Thymus (tissue), 11 donors: ENCODE results near the gene VSTM2B. TPM values are rescaled to one million over a fixed set of nuclear protein-coding genes. Genes with fewer than 3 reads are reported as not detected.
"Not testable (repeated sequence)": the region's sequence is repeated elsewhere in the genome, so short reads cannot be mapped to it uniquely, and the experiment has no call there.

Experiments used
- DNase-seq, 9 donors: peaks; one replicate each; pipeline ENCODE4 v3.0.0-alpha.2; 2013; ENCODE audit warnings: low spot score in 9 of 9, low read depth in 6 of 9, missing footprints in 1 of 9
- H3K27ac ChIP-seq, 2 donors: one replicate each; pipeline ENCODE4 v1.5.1; 2013; ENCODE audit warnings: control low read depth in 1 of 2, low read depth in 1 of 2, low read length in 1 of 2, mild to moderate bottlenecking in 1 of 2, moderate library complexity in 1 of 2
- H3K27me3 ChIP-seq, 2 donors: one replicate each; pipeline ENCODE4 v1.5.1; 2013; ENCODE audit warnings: low read length in 1 of 2; ENCODE audit not compliant: control insufficient read depth in 2 of 2, insufficient read depth in 1 of 2
- H3K36me3 ChIP-seq, 2 donors: one replicate each; pipeline ENCODE4 v1.5.1; 2013; ENCODE audit warnings: low read length in 1 of 2, mild to moderate bottlenecking in 1 of 2, moderate library complexity in 1 of 2; ENCODE audit not compliant: control insufficient read depth in 2 of 2, insufficient read depth in 2 of 2
- H3K4me1 ChIP-seq, 2 donors: one replicate each; pipeline ENCODE4 v1.5.1; 2013; ENCODE audit warnings: low read length in 2 of 2; ENCODE audit not compliant: control insufficient read depth in 2 of 2, insufficient read depth in 2 of 2
- H3K4me3 ChIP-seq, 2 donors: one replicate each; pipeline ENCODE4 v1.5.1; 2013; ENCODE audit warnings: low read length in 2 of 2, control low read depth in 1 of 2, mild to moderate bottlenecking in 1 of 2
- H3K9me3 ChIP-seq, 2 donors: one replicate each; pipeline ENCODE4 v1.5.1; 2013; ENCODE audit warnings: low read length in 1 of 2, mild to moderate bottlenecking in 1 of 2; ENCODE audit not compliant: control insufficient read depth in 2 of 2, insufficient read depth in 1 of 2
- WGBS: extraction: QIAGEN DNeasy Blood & Tissue Kit; methylation state at CpG from one replicate; pipeline ENCODE4 v1.1.7; 2013; 5-methylcytosine and 5-hydroxymethylcytosine counted together
- polyA plus RNA-seq: library from polyadenylated mRNA; stranded (reverse); fragments of 200-250 nt; gene quantifications from one replicate; pipeline ENCODE4 v1.2.3, GENCODE V29; 2013
- total RNA-seq: library from RNA; stranded (reverse); fragments of 120-200 nt; gene quantifications from one replicate; pipeline ENCODE4 v1.2.4, GENCODE V29; 2013
- donor health status: healthy.

The VSTM2B gene
- total and polyA plus RNA-seq, 2 donors = 0.16 TPM; not detected in 1

GRCh38 chr19:29554149-29554548 lies 28.4 kb downstream of the VSTM2B start:
- no peaks in the 10 kb centered on the region for H3K9me3 ChIP-seq
- 98% methylated on average over 1 of the region's 1 CpG for WGBS
- no peak overlapping the region for H3K27ac ChIP-seq
- no peaks in the 10 kb centered on the region for H3K36me3 ChIP-seq
- DNase-seq = no peak
- H3K4me1 ChIP-seq = no peaks in the 10 kb centered on the region
- no peaks in the 10 kb centered on the region for H3K27me3 ChIP-seq
- no peak overlapping the region for H3K4me3 ChIP-seq

DNA sequence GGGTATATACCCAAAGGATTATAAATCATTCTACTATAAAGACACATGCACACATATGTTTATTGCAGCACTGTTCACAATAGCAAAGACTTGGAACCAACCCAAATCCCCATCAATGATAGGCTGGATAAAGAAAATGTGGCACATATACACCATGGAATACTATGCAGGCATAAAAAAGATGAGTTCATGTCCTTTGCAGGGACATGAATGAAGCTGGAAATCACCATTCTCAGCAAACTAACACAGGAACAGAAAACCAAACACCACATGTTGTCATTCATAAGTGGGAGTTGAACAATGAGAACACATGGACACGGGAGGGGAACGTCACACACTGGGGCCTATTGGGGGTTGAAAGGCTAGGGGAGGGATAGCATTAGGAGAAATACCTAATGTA lies 33.3 kb downstream of the VSTM2B start:
- not testable (repeated sequence) for DNase-seq, H3K27ac ChIP-seq, H3K4me1 ChIP-seq, H3K36me3 ChIP-seq, H3K27me3 ChIP-seq, H3K9me3 ChIP-seq, H3K4me3 ChIP-seq
- 85% methylated on average over 2 of the region's 2 CpGs for WGBS

GRCh38 chr19:29559743-29560142 lies 33.9 kb downstream of the VSTM2B start:
- DNase-seq = no peak
- peaks cover 0 to 2% of the 10 kb centered on the region in 2 donors for H3K27me3 ChIP-seq
- no peaks in the 10 kb centered on the region for H3K4me1 ChIP-seq
- no peaks in the 10 kb centered on the region for H3K36me3 ChIP-seq
- H3K4me3 ChIP-seq = no peak overlapping the region
- H3K9me3 ChIP-seq = no peaks in the 10 kb centered on the region
- 96% methylated on average over 4 of the region's 4 CpGs for WGBS
- H3K27ac ChIP-seq = no peak overlapping the region

DNA sequence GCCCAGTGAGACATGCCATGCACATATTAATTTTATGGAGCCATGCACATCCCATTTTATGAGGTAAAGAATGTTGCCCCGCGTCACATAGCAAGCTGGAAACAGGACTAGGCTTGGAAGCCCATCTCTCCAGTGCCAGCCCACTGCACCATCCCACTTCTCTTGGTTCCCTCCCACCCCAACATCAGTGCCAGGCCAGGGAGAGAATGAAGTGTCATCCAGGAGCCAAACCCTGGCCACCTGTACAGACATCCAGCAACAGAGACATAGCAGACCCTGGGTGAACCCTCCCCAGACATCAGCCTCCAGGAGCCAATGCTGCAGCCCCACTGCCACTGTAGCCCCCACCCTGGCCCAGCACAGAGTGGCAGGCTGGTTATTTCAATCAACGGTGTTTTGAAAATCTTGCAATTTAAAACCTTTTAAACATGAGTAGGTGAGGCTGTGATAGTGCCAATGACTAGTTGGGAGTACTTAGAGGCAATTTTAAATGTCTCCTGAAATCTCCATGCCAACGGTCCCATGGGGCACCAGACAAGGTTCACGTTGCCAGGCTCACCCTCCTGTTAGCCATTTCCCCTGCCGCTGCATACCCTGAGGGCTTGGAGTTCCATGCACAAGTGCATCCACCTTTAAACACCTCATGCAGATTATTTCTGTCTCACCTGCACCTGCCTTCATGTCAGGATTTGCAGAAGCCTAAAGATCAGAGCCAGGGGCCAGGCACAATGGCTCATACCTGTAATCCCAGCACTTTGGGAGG lies 34.7 kb downstream of the VSTM2B start:
- H3K4me3 ChIP-seq = no peak overlapping the region
- DNase-seq = no peak
- H3K36me3 ChIP-seq = no peaks in the 10 kb centered on the region
- H3K9me3 ChIP-seq = no peaks in the 10 kb centered on the region
- H3K27me3 ChIP-seq = peaks cover 0 to 4% of the 10 kb centered on the region in 2 donors
- 88% methylated on average over 6 of the region's 6 CpGs for WGBS
- H3K4me1 ChIP-seq = no peaks in the 10 kb centered on the region
- H3K27ac ChIP-seq = no peak overlapping the region

GRCh38 chr19:29561601-29562000 lies 35.8 kb downstream of the VSTM2B start:
- no peak overlapping the region for H3K27ac ChIP-seq
- no peaks in the 10 kb centered on the region for H3K4me1 ChIP-seq
- H3K36me3 ChIP-seq = no peaks in the 10 kb centered on the region
- H3K9me3 ChIP-seq = no peaks in the 10 kb centered on the region
- no peak for DNase-seq
- H3K4me3 ChIP-seq = no peak overlapping the region
- peaks cover 0 to 4% of the 10 kb centered on the region in 2 donors for H3K27me3 ChIP-seq
- 83% methylated on average over 9 of the region's 9 CpGs for WGBS

DNA sequence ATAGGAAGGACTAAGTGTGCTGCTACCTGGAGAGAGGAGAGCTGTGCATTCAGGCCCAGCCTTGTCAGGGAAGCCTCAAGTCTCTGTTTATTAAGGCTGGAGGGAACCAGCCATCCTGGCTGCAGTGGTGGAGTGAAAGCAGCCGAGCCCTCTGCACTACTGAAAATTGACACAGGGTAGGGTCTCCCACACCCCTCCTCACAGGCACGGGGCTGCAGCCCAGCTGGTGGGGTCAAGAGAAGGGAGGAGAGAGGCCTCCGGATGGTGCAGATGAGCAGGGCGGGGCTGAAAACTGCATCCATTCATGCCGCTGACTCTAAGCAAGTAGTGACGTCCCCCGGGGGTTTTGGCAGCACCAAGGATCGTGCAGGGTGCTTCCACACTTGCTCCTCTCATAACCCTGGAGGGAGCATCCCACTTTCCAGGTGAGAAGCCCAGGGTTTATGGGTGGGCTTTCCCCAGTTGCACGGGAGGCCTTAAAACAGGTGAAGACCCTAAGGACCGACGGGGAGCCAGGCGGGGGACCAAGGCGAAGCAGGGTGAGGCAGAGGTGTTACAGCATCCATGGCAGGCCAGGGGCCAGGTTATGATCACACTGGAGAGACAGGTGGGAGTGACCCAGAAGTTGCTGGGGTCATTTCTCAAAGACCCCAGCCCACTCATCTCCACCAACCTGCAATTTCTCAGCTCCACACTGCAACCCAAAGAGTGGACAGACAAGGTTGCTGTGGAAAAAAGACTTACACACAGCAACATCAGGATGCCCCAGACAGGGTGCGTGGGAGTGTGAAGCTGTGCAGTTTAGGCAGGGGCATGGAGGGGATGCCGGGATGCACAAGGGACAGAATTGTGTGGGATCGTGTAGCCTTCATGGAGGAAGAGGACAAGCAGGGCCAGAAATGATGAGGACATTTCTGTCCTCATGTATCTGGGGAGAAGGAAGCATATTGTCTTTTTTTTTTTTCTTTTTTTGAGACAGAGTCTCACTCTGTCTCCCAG lies 36.8 kb downstream of the VSTM2B start:
- Histone ChIP-seq H3K27ac (no peak overlapping the region), H3K36me3 (no peaks in the 10 kb centered on the region), H3K27me3 (peaks cover 0 to 4% of the 10 kb centered on the region in 2 donors), H3K4me3 (no peak overlapping the region), H3K4me1 (no peaks in the 10 kb centered on the region), H3K9me3 (no peaks in the 10 kb centered on the region)
- no peak for DNase-seq
- WGBS = 66% methylated on average over 16 of the region's 16 CpGs

- no peaks in the 10 kb centered on the region for H3K4me1 ChIP-seq
- H3K4me3 ChIP-seq = no peak overlapping the region
- H3K9me3 ChIP-seq = no peaks in the 10 kb centered on the region
- no peak for DNase-seq
- peaks cover 0 to 4% of the 10 kb centered on the region in 2 donors for H3K27me3 ChIP-seq
- H3K36me3 ChIP-seq = no peaks in the 10 kb centered on the region
- WGBS = 89% methylated on average over 11 of the region's 11 CpGs
- H3K27ac ChIP-seq = no peak overlapping the region
These were observed 37.8 kb downstream of the VSTM2B start for GRCh38 chr19:29563486-29564101.

DNA sequence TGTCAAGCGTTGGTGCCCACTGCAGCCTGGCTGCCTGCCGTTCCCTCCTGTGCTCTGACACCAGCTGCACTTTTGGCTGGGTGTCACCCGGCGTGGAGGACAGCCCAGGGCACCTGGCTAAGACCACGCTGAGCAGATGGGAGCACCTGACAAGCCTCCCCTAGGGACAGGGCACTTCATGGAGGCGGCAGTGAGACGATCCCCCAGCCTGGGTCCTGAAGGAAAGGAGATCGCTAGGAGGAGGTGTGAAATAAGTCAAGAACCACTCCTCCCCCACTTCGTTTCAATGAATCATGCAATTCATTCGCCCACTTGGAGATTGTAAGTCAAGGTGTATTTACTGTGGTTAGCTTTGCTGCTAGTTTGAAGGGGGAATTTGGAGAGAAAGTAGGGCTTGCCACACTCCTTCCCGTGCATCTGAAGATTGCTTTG lies 38.8 kb downstream of the VSTM2B start:
- DNase-seq = no peak
- WGBS = 57% methylated on average over 11 of the region's 11 CpGs
- peaks cover 0 to 4% of the 10 kb centered on the region in 2 donors for H3K27me3 ChIP-seq
- H3K4me3 ChIP-seq = no peak overlapping the region
- no peaks in the 10 kb centered on the region for H3K9me3 ChIP-seq
- no peak overlapping the region for H3K27ac ChIP-seq
- H3K36me3 ChIP-seq = no peaks in the 10 kb centered on the region
- no peaks in the 10 kb centered on the region for H3K4me1 ChIP-seq
